Measurements from ENCODE around the gene AANAT. TPM values are rescaled to one million over a fixed set of nuclear protein-coding genes. Genes with fewer than 3 reads are reported as not detected.
A peak's percentile ranks its signal among the peaks of the same experiment; 100 is the strongest.
"Not testable (repeated sequence)": the region's sequence is repeated elsewhere in the genome, so short reads cannot be mapped to it uniquely, and the experiment has no call there.

The AANAT gene
- total RNA-seq, 1 experiment from 2014 or later = not detected

DNA sequence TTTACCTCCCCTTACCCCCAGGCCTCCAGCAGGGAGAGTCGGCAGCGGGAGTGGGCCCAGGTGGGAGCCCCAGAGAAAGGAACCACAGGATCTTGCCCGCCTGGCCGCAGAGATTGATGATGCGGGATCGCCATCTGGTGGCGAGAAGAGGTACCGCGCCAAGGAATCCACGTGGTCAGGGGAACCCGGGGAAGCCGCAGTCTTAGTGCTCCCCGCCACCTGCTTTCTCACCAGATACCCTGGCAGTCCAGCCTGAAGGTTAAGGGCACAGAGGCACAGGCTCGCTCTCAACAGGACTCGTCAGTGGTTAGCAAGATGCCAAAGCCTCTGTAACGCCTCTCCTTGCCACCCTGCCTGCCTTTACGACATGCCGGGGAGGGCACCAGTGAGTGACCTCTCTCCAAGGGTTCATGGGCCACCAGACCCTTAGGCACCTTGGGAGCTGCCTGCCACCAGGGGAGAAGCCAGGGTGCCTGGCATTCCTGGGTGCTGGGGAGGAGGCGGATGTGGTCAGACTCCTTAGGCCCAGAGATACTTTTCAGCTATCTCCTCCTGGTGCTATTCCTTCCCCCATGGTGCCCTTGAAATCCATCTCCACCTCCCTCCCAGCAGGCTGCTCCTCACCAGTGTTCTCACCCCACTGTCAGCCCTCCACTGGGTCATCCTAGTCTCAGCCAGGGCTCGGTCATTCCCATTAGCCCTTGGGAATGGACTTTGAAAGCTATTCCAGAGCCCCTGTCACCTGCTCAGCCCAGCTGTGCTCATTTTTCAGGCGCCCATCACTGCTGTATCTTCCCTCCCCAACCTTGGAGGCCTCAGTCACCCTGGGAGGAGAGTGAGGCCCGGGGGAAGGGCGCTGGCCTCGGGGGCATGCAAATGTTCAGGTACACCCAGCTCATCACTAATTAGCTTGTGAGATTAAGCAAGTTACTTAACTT, 39.3 kb downstream of the AANAT start:
- DNase-seq (ENCODE audit: low read depth) = peak; percentile 81

DNA sequence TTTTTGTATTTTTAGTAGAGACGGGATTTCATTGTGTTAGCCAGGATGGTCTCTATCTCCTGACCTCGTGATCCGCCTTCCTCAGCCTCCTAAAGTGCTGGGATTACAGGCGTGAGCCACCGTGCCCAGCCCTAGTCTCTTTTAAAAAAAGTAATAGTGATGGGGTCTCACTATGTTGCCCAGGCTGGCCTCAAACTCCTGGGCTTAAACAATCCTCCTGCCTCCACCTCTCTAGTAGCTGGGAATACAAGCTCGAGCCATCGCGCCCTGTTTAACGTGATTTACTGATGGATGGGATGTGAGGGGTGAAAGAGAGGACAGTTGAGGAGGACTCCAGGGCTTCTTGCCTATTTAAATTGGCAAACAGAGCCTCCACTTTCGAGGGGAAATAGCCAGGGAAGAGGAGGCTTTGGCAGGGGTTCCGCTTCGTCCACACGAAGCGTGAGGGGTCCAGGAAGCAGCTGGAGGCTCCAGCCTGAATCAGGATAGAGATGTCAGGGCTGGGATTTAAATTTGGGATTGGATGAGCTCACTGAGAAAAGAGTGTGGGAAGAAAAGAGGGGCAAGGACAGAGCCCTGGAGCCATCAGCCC, 41.2 kb downstream of the AANAT start:
- not testable (repeated sequence) for DNase-seq (ENCODE audit: low read depth)

DNA sequence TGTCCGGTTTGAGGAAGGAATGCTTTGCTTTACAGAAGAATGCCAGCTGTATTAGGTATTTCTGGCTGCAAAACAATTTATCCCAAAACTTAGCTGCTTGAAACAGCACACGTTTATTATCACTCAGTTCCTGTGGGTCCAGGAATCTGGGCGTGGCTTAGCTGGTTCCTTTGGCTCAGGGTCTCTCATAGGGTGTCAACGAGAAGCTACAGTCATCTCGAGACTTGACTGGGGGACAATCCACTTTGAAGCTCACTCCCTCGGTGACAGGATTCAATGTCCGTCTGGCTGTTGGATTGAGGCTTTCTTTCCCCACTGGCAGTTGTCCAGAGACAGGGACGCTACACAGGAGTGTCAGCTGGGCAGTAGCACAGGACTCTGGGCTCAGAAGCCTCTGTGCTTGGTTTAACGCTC, 43.4 kb downstream of the AANAT start:
- no peak for DNase-seq (ENCODE audit: low read depth)

DNA sequence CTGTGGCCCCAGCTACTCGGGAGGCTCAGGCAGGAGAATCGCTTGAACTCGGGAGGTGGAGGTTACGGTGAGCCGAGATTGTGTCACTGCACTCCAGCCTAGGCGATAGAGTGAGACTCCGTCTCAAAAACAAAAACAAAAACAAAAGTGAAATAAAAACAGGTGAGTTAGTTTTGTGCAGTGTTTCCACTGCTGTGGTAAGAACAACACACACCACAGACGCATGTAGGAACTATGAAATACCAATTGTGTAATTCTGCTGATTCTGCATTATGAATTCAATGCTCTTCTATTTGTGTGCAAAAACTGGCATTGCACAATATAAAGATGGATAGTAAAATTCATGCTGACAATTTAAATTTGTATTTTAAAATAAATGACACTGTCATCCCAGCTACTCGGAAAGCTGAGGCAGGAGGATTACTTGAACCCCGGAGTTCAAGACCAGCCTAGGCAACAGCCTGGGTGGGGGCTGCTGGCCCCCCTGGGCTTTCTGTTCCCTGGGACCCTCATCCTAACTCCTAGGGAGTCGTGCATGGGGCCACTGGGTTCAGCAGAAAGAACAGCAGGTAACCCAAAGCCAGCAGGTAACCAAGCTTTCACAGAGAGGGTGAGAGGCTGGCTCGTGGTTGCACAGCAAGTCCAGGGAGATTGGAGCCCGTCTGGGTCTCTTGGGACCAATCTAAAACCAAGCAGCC, 44.4 kb downstream of the AANAT start:
- no peak for DNase-seq (ENCODE audit: low read depth)

DNA sequence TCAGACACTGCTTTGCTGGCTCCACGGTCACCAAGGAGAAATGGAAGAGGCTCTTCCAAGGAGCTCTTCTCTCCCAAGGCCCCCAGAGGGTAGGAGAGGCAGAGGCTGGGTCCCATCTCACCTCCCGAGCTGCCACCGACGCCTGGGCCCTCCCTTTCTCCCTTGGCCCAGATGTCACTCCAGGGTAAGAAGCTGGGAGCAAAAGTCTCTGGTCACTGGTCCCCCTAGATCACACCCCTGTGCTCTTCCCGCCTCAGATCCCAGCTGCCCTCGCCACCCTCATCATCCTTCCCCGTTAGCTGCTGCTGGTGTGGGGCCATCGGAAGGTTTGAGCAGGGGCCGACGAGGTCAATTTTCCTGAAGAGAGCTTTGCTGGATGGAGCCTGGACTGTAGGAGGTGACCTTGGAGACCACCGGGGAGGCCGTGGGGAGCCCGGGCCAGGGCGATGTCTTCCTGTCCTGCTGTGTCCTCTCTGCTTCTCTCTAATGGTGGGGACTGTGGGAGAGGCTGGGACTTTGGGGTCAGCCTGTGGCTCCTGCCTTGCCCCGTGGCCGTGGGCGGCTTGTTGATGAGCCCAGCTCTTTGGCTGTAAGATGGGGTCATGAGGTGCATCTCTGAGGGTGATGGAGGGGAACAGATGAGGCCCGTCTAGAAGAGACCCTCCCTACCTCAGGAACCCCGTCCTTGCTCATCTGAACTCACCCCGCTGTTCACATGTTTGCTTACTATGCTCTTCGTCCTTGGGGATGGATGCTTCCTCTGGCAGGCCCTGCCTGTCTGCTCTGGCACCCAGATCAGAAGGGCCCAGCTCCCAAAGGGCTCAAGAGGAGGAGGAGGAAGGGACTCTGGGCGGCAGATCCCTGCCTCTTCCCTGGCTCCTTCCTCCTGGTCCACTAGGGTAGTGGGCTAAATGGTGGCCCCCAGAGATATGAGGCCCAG, 45.2 kb downstream of the AANAT start:
- no peak for DNase-seq (ENCODE audit: low read depth)

DNA sequence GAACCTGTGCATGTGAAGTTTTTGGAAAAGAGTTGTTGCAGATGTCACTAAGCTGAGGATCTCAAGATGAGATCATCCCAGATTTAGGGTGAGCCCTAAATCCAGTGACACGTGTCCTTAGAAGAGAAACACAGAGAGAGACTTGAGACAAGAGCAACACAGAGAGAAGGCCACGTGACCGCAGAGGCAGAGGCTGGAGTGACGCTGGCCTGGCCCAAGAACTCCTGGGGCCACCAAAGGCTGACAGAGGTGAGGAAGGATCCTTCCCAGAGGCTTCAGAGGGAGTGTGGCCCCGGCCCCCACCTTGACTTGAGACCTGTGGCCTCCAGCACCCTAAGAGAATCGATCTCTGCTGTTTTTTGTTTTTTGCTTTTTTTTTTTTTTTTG, 45.9 kb downstream of the AANAT start:
- no peak for DNase-seq (ENCODE audit: low read depth)

DNA sequence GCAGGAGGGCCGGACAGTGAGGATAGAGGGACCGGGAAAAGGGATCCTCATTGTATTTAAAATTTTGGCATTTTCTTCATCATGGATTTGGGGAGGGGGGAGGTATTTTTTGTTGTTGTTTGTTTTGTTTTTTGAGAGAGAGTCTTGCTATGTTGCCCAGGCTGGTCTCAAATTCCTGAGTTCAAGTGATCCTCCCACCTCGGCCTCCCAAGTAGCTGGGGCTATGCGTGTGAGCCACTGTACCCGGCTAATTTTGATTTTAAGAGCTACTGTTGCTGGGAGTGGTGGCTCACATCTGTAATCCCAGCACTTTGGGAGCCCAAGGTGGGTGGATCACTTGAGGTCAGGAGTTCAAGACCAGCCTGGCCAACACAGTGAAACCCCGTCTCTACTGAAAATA, 47.0 kb downstream of the AANAT start:
- DNase-seq (ENCODE audit: low read depth) = not testable (repeated sequence)

DNA sequence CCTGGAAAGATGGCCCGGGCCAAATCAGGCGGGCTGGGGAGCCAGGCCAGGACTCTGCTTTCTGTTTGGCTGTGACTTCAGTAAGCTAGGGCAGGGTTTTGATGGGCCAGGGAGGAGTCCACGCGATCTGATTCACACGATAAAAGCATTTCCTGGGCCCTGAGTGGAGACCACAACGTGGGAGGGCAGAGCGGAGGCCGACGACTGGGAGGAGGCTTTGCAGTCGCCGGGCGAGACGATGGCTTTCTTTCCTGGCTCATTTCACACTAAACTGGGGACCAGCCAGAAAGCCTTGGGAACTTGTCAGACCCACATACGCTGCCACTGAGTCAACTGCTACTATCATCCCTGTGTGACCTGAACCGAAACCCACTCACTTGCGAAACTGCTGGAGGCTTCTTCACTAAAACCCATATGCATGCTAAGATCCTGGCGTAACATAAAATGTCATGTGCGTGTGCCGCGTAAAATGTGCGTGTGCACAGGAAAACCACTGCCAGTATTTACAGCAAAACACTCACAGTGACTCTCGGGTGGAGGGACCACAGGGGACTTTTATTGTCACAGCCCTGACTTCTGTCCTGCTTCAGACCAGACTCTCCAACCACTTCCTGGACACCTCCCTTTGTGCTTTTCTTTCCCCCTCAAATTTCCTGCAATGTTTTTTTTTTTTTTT, 48.0 kb downstream of the AANAT start:
- DNase-seq (ENCODE audit: low read depth) = peak; percentile 95

DNA sequence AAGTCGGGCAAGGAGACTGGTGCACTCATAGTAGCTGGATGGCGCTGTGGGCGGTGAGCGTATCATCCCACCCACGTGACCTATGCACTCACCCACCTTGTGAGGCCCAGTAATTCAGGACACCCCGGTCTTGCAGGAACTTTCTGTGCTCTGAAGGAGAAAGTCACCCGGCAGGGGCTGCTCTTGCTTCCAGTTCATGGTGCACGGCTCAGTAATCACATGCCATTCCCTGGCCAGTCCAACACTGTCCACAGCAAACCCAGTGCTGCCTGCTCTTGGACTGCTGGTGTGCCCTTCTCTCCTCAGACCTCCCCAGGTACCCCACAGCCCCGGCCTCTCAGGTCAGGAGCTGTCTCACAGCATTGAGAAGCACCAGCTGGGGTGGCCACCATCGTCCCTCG, 50.2 kb downstream of the AANAT start:
- no peak for DNase-seq (ENCODE audit: low read depth)

DNA sequence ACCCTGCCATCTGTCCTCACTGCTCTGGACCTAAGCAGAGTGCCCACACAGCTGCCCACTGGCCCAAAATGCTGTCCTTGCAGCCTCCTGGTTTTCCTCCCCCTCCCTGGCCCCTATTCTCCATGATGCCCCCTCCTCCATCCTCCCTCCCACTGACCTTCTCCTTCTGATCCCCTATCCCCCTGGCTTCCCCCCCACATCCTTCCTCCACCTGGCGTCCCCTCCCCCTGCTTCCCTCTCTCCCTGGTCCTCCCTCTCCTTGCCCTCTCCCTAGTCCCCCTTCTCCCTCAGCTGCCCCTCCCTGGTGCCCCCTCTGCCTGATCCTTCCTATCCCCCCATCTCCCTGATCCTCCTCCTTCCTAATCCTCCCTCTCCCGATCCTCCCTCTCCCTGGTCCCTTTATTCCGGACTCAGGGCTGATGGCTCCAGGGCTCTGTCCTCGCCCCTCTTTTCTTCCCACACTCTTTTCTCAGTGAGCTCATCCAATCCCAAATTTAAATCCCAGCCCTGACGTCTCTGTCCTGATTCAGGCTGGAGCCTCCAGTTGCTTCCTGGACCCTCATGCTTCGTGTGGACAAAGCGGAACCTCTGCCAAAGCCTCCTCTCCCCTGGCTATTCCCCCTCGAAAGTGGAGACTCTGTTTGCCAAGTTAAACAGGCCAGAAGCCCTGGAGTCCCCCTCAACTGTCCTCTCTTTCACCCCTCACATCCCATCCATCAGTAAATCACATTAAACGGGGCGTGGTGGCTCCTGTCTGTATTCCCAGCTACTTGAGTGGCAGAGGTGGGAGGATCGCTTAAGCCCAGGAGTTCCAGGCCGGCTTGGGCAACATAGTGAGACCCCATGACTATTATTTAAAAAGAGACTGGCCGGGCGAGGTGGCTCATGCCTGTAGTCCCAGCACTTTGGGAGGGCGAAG, 51.9 kb downstream of the AANAT start:
- no peak for DNase-seq (ENCODE audit: low read depth)

Other genes with a start within 250 kb of the AANAT start
- gene RNF157, start 227.1 kb upstream of the AANAT start, total RNA-seq (2014; rRNA removed; shearing (Covaris generic)) = 4.8 and 7.3 TPM in 2 replicates
- 11.5 and 15.9 TPM in 2 replicates for gene UBALD2, start 202.3 kb upstream of the AANAT start, total RNA-seq (2014; rRNA removed; shearing (Covaris generic))
- gene QRICH2, start 159.3 kb upstream of the AANAT start, total RNA-seq (2014; rRNA removed; shearing (Covaris generic)) = 0.45 and 1.5 TPM in 2 replicates
- 30.3 and 39.2 TPM in 2 replicates for gene PRPSAP1, start 113.7 kb upstream of the AANAT start, total RNA-seq (2014; rRNA removed; shearing (Covaris generic))
- 72.9 and 91.9 TPM in 2 replicates for gene SPHK1, start 83.0 kb upstream of the AANAT start, total RNA-seq (2014; rRNA removed; shearing (Covaris generic))
- 19.2 and 24.7 TPM in 2 replicates for gene UBE2O, start 14.5 kb upstream of the AANAT start, total RNA-seq (2014; rRNA removed; shearing (Covaris generic))
- gene RHBDF2, start 33.8 kb downstream of the AANAT start, total RNA-seq (2014; rRNA removed; shearing (Covaris generic)) = 26.6 and 35.5 TPM in 2 replicates
- gene CYGB, start 70.1 kb downstream of the AANAT start, total RNA-seq (2014; rRNA removed; shearing (Covaris generic)) = 8.3 and 16.0 TPM in 2 replicates
- gene PRCD, start 72.4 kb downstream of the AANAT start, total RNA-seq (2014; rRNA removed; shearing (Covaris generic)) = 0.51 TPM in 1 of 2 replicates, not detected in the other
- 0.24 and 0.40 TPM in 2 replicates for gene ST6GALNAC2, start 118.3 kb downstream of the AANAT start, total RNA-seq (2014; rRNA removed; shearing (Covaris generic))
- not detected in 2 replicates for gene ST6GALNAC1, start 176.2 kb downstream of the AANAT start, total RNA-seq (2014; rRNA removed; shearing (Covaris generic))
- gene MXRA7, start 243.4 kb downstream of the AANAT start, total RNA-seq (2014; rRNA removed; shearing (Covaris generic)) = 166 and 171 TPM in 2 replicates